ENCODE data around the gene CCR2. TPM values are rescaled to one million over a fixed set of nuclear protein-coding genes. Genes with fewer than 3 reads are reported as not detected.

The CCR2 gene
- total RNA-seq, 4 donors from 2014 or later: 0.26 to 1.2 (median 0.76) TPM

DNA sequence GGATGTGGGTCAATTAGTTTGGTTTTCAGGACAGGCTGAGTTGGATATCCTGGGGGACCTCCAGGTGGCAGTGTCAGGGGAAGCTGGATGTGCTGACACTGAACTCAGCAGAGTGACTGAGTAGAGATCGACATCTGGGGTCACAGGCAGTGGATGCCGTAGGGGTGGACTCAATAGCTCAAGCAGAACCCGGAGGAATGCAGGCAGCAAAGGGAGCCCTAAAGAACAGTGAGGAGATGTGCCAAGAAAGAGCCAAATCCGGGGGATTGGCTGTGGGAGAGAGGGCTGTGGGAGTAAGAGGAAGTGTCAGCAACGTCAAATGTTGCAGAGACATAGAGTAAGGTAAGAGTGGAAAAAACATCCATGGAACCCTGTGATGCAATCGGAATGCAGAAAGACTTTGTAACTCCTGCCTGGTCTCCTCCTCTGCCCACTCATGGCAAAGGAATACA is 41.3 kb downstream of the CCR2 start:
- 78% methylated on average over 6 of the region's 6 CpGs for WGBS
- no peak for DNase-seq (ENCODE audit: low spot score in 2 of 2)
- Histone ChIP-seq H3K27ac (no peak overlapping the region), H3K4me3 (no peak overlapping the region), H3K4me1 (no peaks in the 10 kb centered on the region), H3K9me3 (no peaks in the 10 kb centered on the region), H3K27me3 (no peaks in the 10 kb centered on the region), H3K36me3 (no peaks in the 10 kb centered on the region)
- TF ChIP-seq POLR2A (IDR thresholded peaks at IDR 0.05) (no peak), POLR2AphosphoS5 (IDR thresholded peaks at IDR 0.05) (no peak), EP300 (IDR thresholded peaks at IDR 0.05) (no peak)
- TF ChIP-seq, protein P1, sequence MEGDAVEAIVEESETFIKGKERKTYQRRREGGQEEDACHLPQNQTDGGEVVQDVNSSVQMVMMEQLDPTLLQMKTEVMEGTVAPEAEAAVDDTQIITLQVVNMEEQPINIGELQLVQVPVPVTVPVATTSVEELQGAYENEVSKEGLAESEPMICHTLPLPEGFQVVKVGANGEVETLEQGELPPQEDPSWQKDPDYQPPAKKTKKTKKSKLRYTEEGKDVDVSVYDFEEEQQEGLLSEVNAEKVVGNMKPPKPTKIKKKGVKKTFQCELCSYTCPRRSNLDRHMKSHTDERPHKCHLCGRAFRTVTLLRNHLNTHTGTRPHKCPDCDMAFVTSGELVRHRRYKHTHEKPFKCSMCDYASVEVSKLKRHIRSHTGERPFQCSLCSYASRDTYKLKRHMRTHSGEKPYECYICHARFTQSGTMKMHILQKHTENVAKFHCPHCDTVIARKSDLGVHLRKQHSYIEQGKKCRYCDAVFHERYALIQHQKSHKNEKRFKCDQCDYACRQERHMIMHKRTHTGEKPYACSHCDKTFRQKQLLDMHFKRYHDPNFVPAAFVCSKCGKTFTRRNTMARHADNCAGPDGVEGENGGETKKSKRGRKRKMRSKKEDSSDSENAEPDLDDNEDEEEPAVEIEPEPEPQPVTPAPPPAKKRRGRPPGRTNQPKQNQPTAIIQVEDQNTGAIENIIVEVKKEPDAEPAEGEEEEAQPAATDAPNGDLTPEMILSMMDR (IDR thresholded peaks at IDR 0.05): no peak

- Histone ChIP-seq H3K27ac (no peak overlapping the region), H3K4me3 (no peak overlapping the region), H3K9me3 (no peaks in the 10 kb centered on the region), H3K36me3 (no peaks in the 10 kb centered on the region), H3K27me3 (no peaks in the 10 kb centered on the region), H3K4me1 (no peaks in the 10 kb centered on the region)
- TF ChIP-seq POLR2A (IDR thresholded peaks at IDR 0.05): no peak
- no peak for TF ChIP-seq EP300 (IDR thresholded peaks at IDR 0.05)
- TF ChIP-seq, protein P1 (IDR thresholded peaks at IDR 0.05): no peak
- TF ChIP-seq POLR2AphosphoS5 (IDR thresholded peaks at IDR 0.05): no peak
- 66% methylated on average over 6 of the region's 6 CpGs for WGBS
- DNase-seq (ENCODE audit: low spot score in 2 of 2): no peak
Measured at GRCh38 chr3:46395766-46396530, 42.0 kb downstream of the CCR2 start.

DNA sequence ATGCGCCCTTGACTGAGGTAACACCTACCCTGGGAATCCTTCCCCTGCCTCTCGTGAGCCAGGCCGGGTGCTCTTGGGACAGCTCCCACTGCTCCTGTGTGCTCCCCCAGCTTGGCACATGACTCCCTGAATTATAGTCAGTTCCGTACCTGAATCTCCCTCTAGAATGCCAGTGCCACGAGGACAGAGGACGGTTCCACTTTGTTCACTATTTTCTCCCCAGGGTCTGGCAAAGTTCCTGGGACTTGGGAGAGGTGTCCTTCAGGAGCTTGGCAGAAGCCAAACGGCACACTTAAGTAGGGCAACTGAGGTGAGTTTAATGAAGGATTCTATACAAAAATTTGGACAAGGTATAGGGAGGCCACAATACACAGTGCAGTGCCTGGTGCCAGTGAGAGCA is 43.2 kb downstream of the CCR2 start:
- no peak for DNase-seq (ENCODE audit: low spot score in 2 of 2)
- Histone ChIP-seq H3K4me3 (no peak overlapping the region), H3K9me3 (no peaks in the 10 kb centered on the region), H3K27me3 (no peaks in the 10 kb centered on the region), H3K27ac (no peak overlapping the region), H3K4me1 (no peaks in the 10 kb centered on the region), H3K36me3 (no peaks in the 10 kb centered on the region)
- TF ChIP-seq, protein P1 (IDR thresholded peaks at IDR 0.05): no peak
- no peak for TF ChIP-seq POLR2A (IDR thresholded peaks at IDR 0.05)
- TF ChIP-seq POLR2AphosphoS5 (IDR thresholded peaks at IDR 0.05): no peak
- TF ChIP-seq EP300 (IDR thresholded peaks at IDR 0.05): no peak
- WGBS: 53% methylated on average over 7 of the region's 7 CpGs

GRCh38 chr3:46398186-46398955 is 44.5 kb downstream of the CCR2 start:
- H3K27ac ChIP-seq: no peak overlapping the region
- TF ChIP-seq, protein P1 (IDR thresholded peaks at IDR 0.05): no peak
- TF ChIP-seq POLR2A (IDR thresholded peaks at IDR 0.05): no peak
- TF ChIP-seq EP300 (IDR thresholded peaks at IDR 0.05): no peak
- no peak for TF ChIP-seq POLR2AphosphoS5 (IDR thresholded peaks at IDR 0.05)
- WGBS: 86% methylated on average over 6 of the region's 6 CpGs
- H3K4me3 ChIP-seq: no peak overlapping the region
- no peaks in the 10 kb centered on the region for H3K4me1 ChIP-seq
- DNase-seq (ENCODE audit: low spot score in 2 of 2): no peak
- H3K9me3 ChIP-seq: no peaks in the 10 kb centered on the region
- no peaks in the 10 kb centered on the region for H3K27me3 ChIP-seq
- no peaks in the 10 kb centered on the region for H3K36me3 ChIP-seq

- H3K4me1 ChIP-seq: no peaks in the 10 kb centered on the region
- WGBS: 83% methylated on average over 2 of the region's 2 CpGs
- H3K36me3 ChIP-seq: no peaks in the 10 kb centered on the region
- H3K27ac ChIP-seq: no peak overlapping the region
- no peaks in the 10 kb centered on the region for H3K9me3 ChIP-seq
- DNase-seq (ENCODE audit: low spot score in 2 of 2): no peak
- TF ChIP-seq, protein P1 (IDR thresholded peaks at IDR 0.05): no peak
- TF ChIP-seq POLR2A (IDR thresholded peaks at IDR 0.05) (no peak), EP300 (IDR thresholded peaks at IDR 0.05) (no peak), POLR2AphosphoS5 (IDR thresholded peaks at IDR 0.05) (no peak)
- H3K4me3 ChIP-seq: no peak overlapping the region
- no peaks in the 10 kb centered on the region for H3K27me3 ChIP-seq
Measured at GRCh38 chr3:46399098-46399497, 45.2 kb downstream of the CCR2 start.

Measured in suprapubic skin (tissue), 4 donors.